Gastroesophageal sphincter (tissue), 3 donors: ENCODE results near the gene SETD1B.

ENCODE experiments used
- CTCF ChIP-seq, 4 experiments: fragments of 200-600 bp in 2 of 4; fragments of 450-650 bp in 2 of 4; sonication (generic) in 1 of 4; IDR thresholded peaks; one replicate each; pipeline ENCODE4 v1.5.1; 2017 to 2019; ENCODE audit warnings: antibody characterized with exemption in 4 of 4, mild to moderate bottlenecking in 2 of 4, moderate library complexity in 2 of 4
- POLR2A ChIP-seq, 2 donors: fragments of 450-650 bp; IDR thresholded peaks; one replicate each; pipeline ENCODE4 v1.6.1; 2017; ENCODE audit warnings: antibody characterized with exemption in 2 of 2, mild to moderate bottlenecking in 2 of 2, moderate library complexity in 1 of 2

DNA sequence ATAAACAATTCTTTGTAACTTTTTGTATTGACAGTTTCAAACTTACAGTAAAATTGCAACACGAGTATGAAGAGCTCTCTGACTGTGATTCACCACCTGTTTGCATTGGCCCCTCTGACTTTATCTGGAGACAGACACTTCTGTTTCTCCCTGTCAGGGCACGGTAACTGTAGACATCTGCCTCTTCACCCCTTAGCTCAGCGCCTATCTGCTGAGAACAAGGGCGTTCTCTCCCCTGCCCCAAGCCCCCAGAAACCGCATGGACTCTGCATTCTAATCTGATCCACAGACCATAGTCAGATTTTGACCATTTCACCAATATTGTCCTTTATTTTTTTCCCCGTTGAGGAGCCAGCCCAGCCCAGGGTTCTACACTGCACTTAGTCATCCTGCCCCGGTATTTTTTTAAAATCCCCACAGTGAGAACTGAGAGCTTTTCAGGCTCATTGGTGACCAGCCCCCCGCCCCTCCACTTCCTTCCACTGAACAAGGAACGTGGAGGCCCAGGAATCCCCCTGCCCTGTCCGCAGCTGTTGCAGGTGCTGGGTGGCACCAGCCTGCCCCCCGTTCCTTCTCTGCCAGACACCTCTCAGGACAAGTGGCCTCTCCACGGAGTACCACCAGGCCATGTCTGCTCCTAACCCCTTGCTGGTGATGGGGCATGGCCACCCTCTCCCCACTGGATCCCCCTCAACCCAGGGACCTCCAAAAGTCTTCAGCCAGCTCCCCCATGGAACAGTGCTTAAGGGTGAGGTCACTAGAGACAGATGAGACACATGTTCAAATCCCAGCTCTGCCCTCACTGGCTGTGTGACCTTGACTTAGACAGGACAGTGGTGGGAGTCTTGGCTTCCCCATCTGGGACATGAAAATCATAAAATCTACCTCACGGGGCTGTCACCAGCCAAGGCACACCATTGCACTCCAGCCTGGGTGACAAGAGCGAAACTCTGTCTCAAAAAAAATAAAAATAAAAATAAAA lies 21.5 kb upstream of the SETD1B start:
- no peak for TF ChIP-seq POLR2A (IDR thresholded peaks at IDR 0.05)
- TF ChIP-seq CTCF (IDR thresholded peaks at IDR 0.05), result no peak
